Measurements from ENCODE around the gene BRD3OS.

DNA sequence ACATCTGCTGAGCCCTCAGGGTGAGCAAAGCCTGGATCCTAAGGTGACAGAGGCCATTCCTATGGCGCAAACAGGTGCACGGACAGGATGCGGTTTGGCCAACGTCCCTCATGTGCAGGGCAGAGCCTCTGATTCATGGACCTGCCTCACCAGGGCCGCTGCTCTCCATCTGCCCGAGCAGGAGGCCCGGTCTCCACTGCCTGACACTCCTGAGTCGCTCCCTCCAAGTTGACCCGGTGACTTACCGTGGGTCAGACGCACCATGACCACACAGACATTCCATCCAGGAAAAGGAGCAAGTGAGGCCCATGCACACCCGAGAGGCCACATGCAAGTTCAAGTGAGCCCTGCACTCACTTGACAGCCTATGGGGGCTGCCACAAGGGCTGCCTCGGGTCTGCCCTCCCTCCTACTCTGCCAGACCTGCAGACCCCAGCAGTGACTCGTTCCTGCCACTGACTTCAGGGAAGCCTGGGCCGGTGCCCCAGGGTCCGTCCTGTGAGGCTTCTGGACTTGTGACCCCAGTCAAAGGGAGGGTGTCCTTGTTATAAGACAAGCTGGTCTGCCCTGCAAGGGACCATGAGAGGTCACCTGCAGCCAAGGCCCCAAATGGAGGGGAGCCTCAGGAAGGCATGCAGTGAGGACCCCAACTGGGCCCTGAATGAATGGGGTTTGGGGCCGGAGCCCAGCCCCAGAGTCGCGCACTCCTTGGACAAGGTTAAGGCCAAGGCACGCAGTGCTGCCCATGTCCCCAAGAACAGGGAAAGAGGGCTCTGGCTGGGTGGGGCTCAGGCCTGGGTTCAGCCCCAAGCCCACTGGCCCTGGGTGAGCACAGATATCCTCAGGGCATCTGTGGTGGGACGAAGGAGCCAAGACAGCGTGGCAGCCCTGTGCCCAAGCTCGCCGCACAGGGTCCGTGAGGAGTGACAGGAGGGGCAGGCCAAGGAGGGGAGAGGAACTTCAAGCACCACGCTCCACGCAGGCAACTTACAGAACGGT is 10.1 kb downstream of the BRD3OS start:
- TF ChIP-seq, protein P1, sequence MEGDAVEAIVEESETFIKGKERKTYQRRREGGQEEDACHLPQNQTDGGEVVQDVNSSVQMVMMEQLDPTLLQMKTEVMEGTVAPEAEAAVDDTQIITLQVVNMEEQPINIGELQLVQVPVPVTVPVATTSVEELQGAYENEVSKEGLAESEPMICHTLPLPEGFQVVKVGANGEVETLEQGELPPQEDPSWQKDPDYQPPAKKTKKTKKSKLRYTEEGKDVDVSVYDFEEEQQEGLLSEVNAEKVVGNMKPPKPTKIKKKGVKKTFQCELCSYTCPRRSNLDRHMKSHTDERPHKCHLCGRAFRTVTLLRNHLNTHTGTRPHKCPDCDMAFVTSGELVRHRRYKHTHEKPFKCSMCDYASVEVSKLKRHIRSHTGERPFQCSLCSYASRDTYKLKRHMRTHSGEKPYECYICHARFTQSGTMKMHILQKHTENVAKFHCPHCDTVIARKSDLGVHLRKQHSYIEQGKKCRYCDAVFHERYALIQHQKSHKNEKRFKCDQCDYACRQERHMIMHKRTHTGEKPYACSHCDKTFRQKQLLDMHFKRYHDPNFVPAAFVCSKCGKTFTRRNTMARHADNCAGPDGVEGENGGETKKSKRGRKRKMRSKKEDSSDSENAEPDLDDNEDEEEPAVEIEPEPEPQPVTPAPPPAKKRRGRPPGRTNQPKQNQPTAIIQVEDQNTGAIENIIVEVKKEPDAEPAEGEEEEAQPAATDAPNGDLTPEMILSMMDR (IDR thresholded peaks at IDR 0.05 in 4 of 5, conservative IDR thresholded peaks at IDR 0.05 in 1 of 5) = no peak
- TF ChIP-seq POLR2A (IDR thresholded peaks at IDR 0.05) = no peak

Data from gastrocnemius medialis (tissue), 4 donors.